Caco-2 (cell line): Measurements from ENCODE around the gene SAFB. TPM values are rescaled to one million over a fixed set of nuclear protein-coding genes. Genes with fewer than 3 reads are reported as not detected.

ENCODE experiments used
- BruUV-seq: library from RNA; stranded (reverse); fragments of 400-500 nt; replicated peaks from 2 replicates; lab custom pipeline; 2021; lab: Mats Ljungman, UMichigan
- CTCF ChIA-PET: fragments of 300-600 bp; sonication (Branson Sonifier 250); formaldehyde crosslinking; loops from one replicate; lab custom pipeline; 2022; ENCODE audit warnings: antibody characterized with exemption; lab: Charles Lee
- POLR2A ChIA-PET: fragments of 300-600 bp; sonication (Branson Sonifier 250); formaldehyde crosslinking; loops from one replicate; lab custom pipeline; 2022; ENCODE audit warnings: antibody characterized with exemption; lab: Charles Lee
- DNase-seq, 2 experiments: peaks; one replicate each; pipeline versions ENCODE4 v3.0.0 to v3.0.0-alpha.2; 2020 to 2022
- H3K27me3 ChIP-seq: replicated peaks from 2 replicates; pipeline ENCODE4 v1.6.0; 2011; ENCODE audit warnings: low read length; ENCODE audit not compliant: control insufficient read depth, insufficient read depth
- H3K36me3 ChIP-seq: 2 replicates; pipeline ENCODE4 v1.5.1; 2011; ENCODE audit warnings: low read length; ENCODE audit not compliant: control insufficient read depth, insufficient read depth
- H3K4me1 ChIP-seq: fragments of 250-450 bp; sonication (Bioruptor Pico); 2 replicates; pipeline ENCODE4 v1.5.1; 2020; ENCODE audit warnings: mild to moderate bottlenecking
- H3K4me3 ChIP-seq: 2 replicates; pipeline ENCODE4 v1.5.1; 2011; ENCODE audit warnings: low read depth, mild to moderate bottlenecking, control low read depth, low read length
- H3K9me3 ChIP-seq: fragments of 250-450 bp; sonication (Bioruptor Pico); 2 replicates; pipeline ENCODE4 v1.5.1; 2020; ENCODE audit warnings: mild to moderate bottlenecking, moderate library complexity
- H3K27ac Mint-ChIP-seq: one replicate; pipeline ENCODE4 v1.8.0; 2022; ENCODE audit warnings: mixed read lengths; ENCODE audit not compliant: unreplicated experiment
- H3K27me3 Mint-ChIP-seq: one replicate; pipeline ENCODE4 v1.8.0; 2022; ENCODE audit warnings: mixed read lengths; ENCODE audit not compliant: insufficient read depth, unreplicated experiment
- H3K36me3 Mint-ChIP-seq: one replicate; pipeline ENCODE4 v1.8.0; 2022; ENCODE audit warnings: mild to moderate bottlenecking, mixed read lengths; ENCODE audit not compliant: insufficient read depth, unreplicated experiment
- H3K4me1 Mint-ChIP-seq: one replicate; pipeline ENCODE4 v1.8.0; 2022; ENCODE audit warnings: low read depth, mixed read lengths; ENCODE audit not compliant: unreplicated experiment
- H3K4me3 Mint-ChIP-seq: one replicate; pipeline ENCODE4 v1.8.0; 2022; ENCODE audit warnings: mild to moderate bottlenecking, moderate library complexity, mixed read lengths; ENCODE audit not compliant: unreplicated experiment
- H3K9me3 Mint-ChIP-seq: one replicate; pipeline ENCODE4 v1.8.0; 2022; ENCODE audit warnings: mixed read lengths; ENCODE audit not compliant: unreplicated experiment
- CTCF ChIP-seq, 2 experiments: fragments of 200-600 bp in 1 of 2; IDR thresholded peaks; 1 replicate in 1 of 2; 2 replicates in 1 of 2; pipeline versions ENCODE4 v1.5.1 to v1.8.0; 2011 to 2022; ENCODE audit warnings: antibody characterized with exemption in 1 of 2, control low read depth in 1 of 2, inconsistent platforms in 1 of 2, low read depth in 1 of 2, low read length in 1 of 2, mild to moderate bottlenecking in 1 of 2, moderate library complexity in 1 of 2; ENCODE audit not compliant: insufficient read depth in 1 of 2, severe bottlenecking in 1 of 2, unreplicated experiment in 1 of 2
- intact Hi-C: fragments of 100-400 bp; cut with micrococcal nuclease; formaldehyde crosslinking; loops from one replicate; pipeline ENCODE4 v1.10.0; 2022; ENCODE audit not compliant: unreplicated experiment
- total RNA-seq: library from RNA; stranded (reverse); gene quantifications from 2 replicates; pipeline ENCODE4 v1.2.3, GENCODE V29; 2022

Gene SAFB
- total RNA-seq, 1 experiment from 2014 or later = 120 TPM

GRCh38 chr19:5651361-5651760, 28.5 kb downstream of the SAFB start:
- Histone ChIP-seq H3K4me3 (no peak overlapping the region), H3K9me3 (no peaks in the 10 kb centered on the region), H3K4me1 (no peaks in the 10 kb centered on the region), H3K27me3 (no peaks in the 10 kb centered on the region), H3K36me3 (peaks cover 2% of the 10 kb centered on the region)
- Mint-ChIP-seq H3K36me3 (peaks cover 94% of the 10 kb centered on the region), H3K27me3 (no peaks in the 10 kb centered on the region), H3K27ac (no peak overlapping the region), H3K4me1 (no peaks in the 10 kb centered on the region), H3K4me3 (no peak overlapping the region), H3K9me3 (no peaks in the 10 kb centered on the region)
- ChIA-PET CTCF (no interaction called here), POLR2A (no interaction called here)
- intact Hi-C loops = no loop called here
- BruUV-seq = no TSS peak
- DNase-seq = no peak
- TF ChIP-seq CTCF (IDR thresholded peaks at IDR 0.05; ENCODE audit: insufficient read depth in 1 of 2, low read depth in 1 of 2, low read length in 1 of 2, severe bottlenecking in 1 of 2, unreplicated experiment in 1 of 2) = no peak

DNA sequence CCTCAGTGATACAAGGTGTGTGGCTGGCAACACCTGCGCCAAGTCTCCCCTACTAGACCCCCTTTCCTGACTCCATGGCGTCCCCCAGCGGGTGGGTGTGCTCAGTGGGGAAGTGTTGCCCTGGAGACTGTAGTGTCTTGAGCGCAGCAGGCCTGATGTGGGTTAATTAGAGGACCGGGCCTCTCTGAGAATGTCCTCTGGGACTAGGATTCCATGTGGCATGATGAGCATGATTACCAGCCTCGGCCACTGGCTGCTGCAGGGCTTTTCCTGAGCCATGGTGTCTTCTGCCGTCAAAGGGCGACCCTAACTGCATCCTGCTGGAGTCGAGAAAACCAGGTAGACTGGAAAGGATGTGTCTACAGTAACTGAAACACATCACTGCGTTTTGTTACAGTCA, 29.4 kb downstream of the SAFB start:
- Mint-ChIP-seq H3K4me1 (no peaks in the 10 kb centered on the region), H3K36me3 (peaks cover 93% of the 10 kb centered on the region), H3K27ac (no peak overlapping the region), H3K4me3 (no peak overlapping the region), H3K27me3 (no peaks in the 10 kb centered on the region), H3K9me3 (no peaks in the 10 kb centered on the region)
- TF ChIP-seq CTCF (IDR thresholded peaks at IDR 0.05; ENCODE audit: insufficient read depth in 1 of 2, low read depth in 1 of 2, low read length in 1 of 2, severe bottlenecking in 1 of 2, unreplicated experiment in 1 of 2) = no peak
- no peak overlapping the region for H3K4me3 ChIP-seq
- ChIA-PET POLR2A (no interaction called here), CTCF (no interaction called here)
- BruUV-seq = no TSS peak
- peaks cover 2% of the 10 kb centered on the region for H3K36me3 ChIP-seq
- intact Hi-C loops = no loop called here
- no peaks in the 10 kb centered on the region for H3K27me3 ChIP-seq
- DNase-seq = no peak
- no peaks in the 10 kb centered on the region for H3K9me3 ChIP-seq
- H3K4me1 ChIP-seq = no peaks in the 10 kb centered on the region

- no peak overlapping the region for H3K27ac Mint-ChIP-seq
- H3K9me3 Mint-ChIP-seq = no peaks in the 10 kb centered on the region
- H3K27me3 Mint-ChIP-seq = no peaks in the 10 kb centered on the region
- no peak for DNase-seq
- ChIA-PET CTCF (no interaction called here), POLR2A (interaction anchor here (0.5 kb wide), 1 partner anchor 63 kb away, joined by 14 read pairs; no protein-coding TSS in a partner anchor)
- Histone ChIP-seq H3K36me3 (peaks cover 2% of the 10 kb centered on the region), H3K9me3 (no peaks in the 10 kb centered on the region), H3K4me1 (no peaks in the 10 kb centered on the region), H3K4me3 (no peak overlapping the region), H3K27me3 (no peaks in the 10 kb centered on the region)
- TF ChIP-seq CTCF (IDR thresholded peaks at IDR 0.05; ENCODE audit: insufficient read depth in 1 of 2, low read depth in 1 of 2, low read length in 1 of 2, severe bottlenecking in 1 of 2, unreplicated experiment in 1 of 2) = no peak
- no peak overlapping the region for H3K4me3 Mint-ChIP-seq
- peaks cover 98% of the 10 kb centered on the region for H3K36me3 Mint-ChIP-seq
- H3K4me1 Mint-ChIP-seq = no peaks in the 10 kb centered on the region
- BruUV-seq = no TSS peak
- intact Hi-C loops = no loop called here
Measured at GRCh38 chr19:5654931-5655330, 32.0 kb downstream of the SAFB start.
